ENCODE results near the gene TMEM186. TPM values are rescaled to one million over a fixed set of nuclear protein-coding genes. Genes with fewer than 3 reads are reported as not detected.
A peak's percentile ranks its signal among the peaks of the same experiment; 100 is the strongest.

Gene TMEM186
- total and polyA plus RNA-seq, 2 experiments from 2014 or later, result 8.3 to 14.8 TPM

- Mint-ChIP-seq H3K4me3 (no peak overlapping the region), H3K27me3 (ENCODE audit: insufficient read depth, low read depth, poor library complexity) (peaks cover 8% of the 10 kb centered on the region), H3K27ac (no peak overlapping the region; the same call in 1 of the 2 replicates), H3K4me1 (peaks cover 45% of the 10 kb centered on the region), H3K9me3 (no peaks in the 10 kb centered on the region; the same call in 2 of the 3 replicates), H3K36me3 (ENCODE audit: low read depth) (peaks cover 79% of the 10 kb centered on the region)
- TF ChIP-seq EZH2 (IDR thresholded peaks at IDR 0.05; ENCODE audit: low read depth, unreplicated experiment) (no peak), ZNF114 (CRISPR knock-in tag; IDR thresholded peaks at IDR 0.05) (no peak), POLR2AphosphoS5 (IDR thresholded peaks at IDR 0.05; ENCODE audit: low read depth) (no peak), EZH2phosphoT487 (IDR thresholded peaks at IDR 0.05; ENCODE audit: unreplicated experiment) (no peak), CREB1 (CRISPR knock-in tag; IDR thresholded peaks at IDR 0.05; ENCODE audit: low read depth) (no peak), STAT1 (IDR thresholded peaks at IDR 0.05; ENCODE audit: unreplicated experiment) (no peak), JUNB (IDR thresholded peaks at IDR 0.05; ENCODE audit: unreplicated experiment) (no peak), REST (IDR thresholded peaks at IDR 0.05; ENCODE audit: unreplicated experiment) (no peak), CTCF (conservative IDR thresholded peaks at IDR 0.05; ENCODE audit: low read depth in 2 of 2) (no peak), ETS1 (IDR thresholded peaks at IDR 0.05) (no peak), ZNF331 (CRISPR knock-in tag; IDR thresholded peaks at IDR 0.05; ENCODE audit: low read depth) (no peak), NANOG (IDR thresholded peaks at IDR 0.05; ENCODE audit: borderline replicate concordance) (no peak), ZNF462 (CRISPR knock-in tag; IDR thresholded peaks at IDR 0.05) (no peak)
- ATAC-seq (no peak), DNase-seq (ENCODE audit: low spot score) (no peak)
- Histone ChIP-seq H3F3A (replicated peaks; ENCODE audit: low read depth) (peaks cover 29% of the 10 kb centered on the region), H4K20me1 (replicated peaks; ENCODE audit: insufficient read depth) (no peaks in the 10 kb centered on the region), H3K27ac (ENCODE audit: low read depth) (peak overlapping the region; percentile 64), H3K4me3 (no peak overlapping the region), H3K4me2 (no peak overlapping the region), H3K79me2 (replicated peaks; ENCODE audit: insufficient read depth) (no peaks in the 10 kb centered on the region; the same call in 1 of the 2 replicates), H3K4me1 (ENCODE audit: insufficient read depth) (peaks cover 44% of the 10 kb centered on the region), H3K9me2 (ENCODE audit: insufficient read depth) (no peaks in the 10 kb centered on the region), H2AFZ (no peak overlapping the region), H3K27me3 (ENCODE audit: insufficient read depth) (no peaks in the 10 kb centered on the region), H3K36me3 (ENCODE audit: insufficient read depth) (peaks cover 10% of the 10 kb centered on the region)
Measured at GRCh38 chr16:8826278-8826879, 28.9 kb upstream of the TMEM186 start.

All from GM23338 (cell line).